SKM-1 treated with dmso at 0.1 percent for 144 hours (cell line): ENCODE data around the gene COX7A2.

Experiments used
- DNase-seq: peaks from one replicate; lab custom pipeline; 2025; ENCODE audit not compliant: unreplicated experiment; lab: John Stamatoyannopoulos, UW

The COX7A2 gene

GRCh38 chr6:75201901-75202672 lies 41.5 kb downstream of the COX7A2 start:
- DNase-seq = no peak

GRCh38 chr6:75201021-75201420 lies 42.6 kb downstream of the COX7A2 start:
- no peak for DNase-seq

- DNase-seq = no peak
Measured at GRCh38 chr6:75199889-75200288, 43.7 kb downstream of the COX7A2 start.

GRCh38 chr6:75196081-75196687 lies 47.4 kb downstream of the COX7A2 start:
- no peak for DNase-seq

GRCh38 chr6:75188221-75188925 lies 55.2 kb downstream of the COX7A2 start:
- no peak for DNase-seq
